WTC11 (cell line): ENCODE data around the gene MEF2D. TPM values are rescaled to one million over a fixed set of nuclear protein-coding genes. Genes with fewer than 3 reads are reported as not detected.
A peak's percentile ranks its signal among the peaks of the same experiment; 100 is the strongest.

Experiments
- ATAC-seq: fragments of 200-7000 bp; cut with Tn5 transposase; 2 replicates; pipeline ENCODE4 v1.10.0; 2021; ENCODE audit warnings: mild to moderate bottlenecking, moderate library complexity
- CTCF ChIA-PET: fragments of 300-600 bp; sonication (Branson Sonifier 250); formaldehyde crosslinking; loops from one replicate; lab custom pipeline; 2021; ENCODE audit warnings: antibody characterized with exemption; lab: Charles Lee
- POLR2A ChIA-PET: fragments of 350-600 bp; sonication (Branson Sonifier 250); formaldehyde crosslinking; loops from one replicate; lab custom pipeline; 2021; ENCODE audit warnings: antibody characterized with exemption; lab: Charles Lee
- DNase-seq: peaks from one replicate; pipeline ENCODE4 v3.0.0; 2021; ENCODE audit warnings: low spot score
- H3K27ac Mint-ChIP-seq: 2 replicates; pipeline ENCODE4 v1.8.0; 2021; ENCODE audit warnings: mixed read lengths
- H3K27me3 Mint-ChIP-seq: 2 replicates; pipeline ENCODE4 v1.8.0; 2021; ENCODE audit warnings: low read depth, mild to moderate bottlenecking, moderate library complexity, mixed read lengths
- H3K36me3 Mint-ChIP-seq: 2 replicates; pipeline ENCODE4 v1.8.0; 2021; ENCODE audit warnings: mixed read lengths
- H3K4me1 Mint-ChIP-seq: 2 replicates; pipeline ENCODE4 v1.8.0; 2022; ENCODE audit warnings: mixed read lengths
- H3K4me3 Mint-ChIP-seq: 2 replicates; pipeline ENCODE4 v1.8.0; 2021; ENCODE audit warnings: mild to moderate bottlenecking, moderate library complexity, mixed read lengths
- H3K9me3 Mint-ChIP-seq: 2 replicates; pipeline ENCODE4 v1.8.0; 2021; ENCODE audit warnings: mixed read lengths
- CBFB ChIP-seq: sonication (generic); formaldehyde crosslinking; IDR thresholded peaks from 2 replicates; pipeline ENCODE4 v1.8.1; 2022; ENCODE audit warnings: mild to moderate bottlenecking, low read depth, missing genetic modification reagents
- E2F1 ChIP-seq: sonication (generic); formaldehyde crosslinking; IDR thresholded peaks from 2 replicates; pipeline ENCODE4 v1.8.0; 2022; ENCODE audit warnings: mild to moderate bottlenecking, missing genetic modification reagents
- FOXK1 ChIP-seq: sonication (generic); formaldehyde crosslinking; IDR thresholded peaks from 2 replicates; pipeline ENCODE4 v1.8.0; 2022; ENCODE audit warnings: mild to moderate bottlenecking, moderate library complexity, missing genetic modification reagents
- IRF1 ChIP-seq: sonication (generic); formaldehyde crosslinking; IDR thresholded peaks from 2 replicates; pipeline ENCODE4 v1.8.0; 2023; ENCODE audit warnings: missing genetic modification reagents
- NR2C2 ChIP-seq: sonication (generic); formaldehyde crosslinking; IDR thresholded peaks from 2 replicates; pipeline ENCODE4 v1.8.0; 2022; ENCODE audit warnings: mild to moderate bottlenecking, missing genetic modification reagents
- SMAD4 ChIP-seq: sonication (generic); formaldehyde crosslinking; IDR thresholded peaks from 2 replicates; pipeline ENCODE4 v1.8.0; 2022; ENCODE audit warnings: mild to moderate bottlenecking, missing genetic modification reagents
- SOX15 ChIP-seq: fragments of 250-450 bp; sonication (Bioruptor Pico); IDR thresholded peaks from 2 replicates; pipeline ENCODE4 v1.9.0; 2021; ENCODE audit warnings: mild to moderate bottlenecking
- TCF7 ChIP-seq: sonication (generic); formaldehyde crosslinking; IDR thresholded peaks from 2 replicates; pipeline ENCODE4 v1.8.0; 2022; ENCODE audit warnings: mild to moderate bottlenecking, low read depth, missing genetic modification reagents, moderate library complexity
- TEAD4 ChIP-seq: sonication (generic); formaldehyde crosslinking; IDR thresholded peaks from 2 replicates; pipeline ENCODE4 v1.8.0; 2022; ENCODE audit warnings: mild to moderate bottlenecking, missing genetic modification reagents
- USF2 ChIP-seq: sonication (generic); formaldehyde crosslinking; IDR thresholded peaks from 2 replicates; pipeline ENCODE4 v1.8.1; 2023; ENCODE audit warnings: mild to moderate bottlenecking, missing genetic modification reagents, moderate library complexity
- ZNF281 ChIP-seq: sonication (generic); formaldehyde crosslinking; IDR thresholded peaks from 2 replicates; pipeline ENCODE4 v1.8.0; 2023; ENCODE audit warnings: mild to moderate bottlenecking, missing genetic modification reagents
- ZNF317 ChIP-seq: sonication (generic); formaldehyde crosslinking; IDR thresholded peaks from 2 replicates; pipeline ENCODE4 v1.8.1; 2023; ENCODE audit warnings: low read depth, mild to moderate bottlenecking, moderate library complexity, missing genetic modification reagents, borderline replicate concordance
- ZNF416 ChIP-seq: fragments of 250-450 bp; sonication (Bioruptor Pico); IDR thresholded peaks from 2 replicates; pipeline ENCODE4 v1.9.0; 2021; ENCODE audit warnings: mild to moderate bottlenecking, inconsistent platforms
- ZNF671 ChIP-seq: fragments of 250-450 bp; sonication (Bioruptor Pico); IDR thresholded peaks from 2 replicates; pipeline ENCODE4 v1.8.0; 2021; ENCODE audit warnings: mild to moderate bottlenecking
- total RNA-seq: library from RNA; stranded (reverse); gene quantifications from 3 replicates; pipeline ENCODE4 v1.2.3, GENCODE V29; 2021

Gene MEF2D
- total RNA-seq, 1 experiment from 2014 or later = 24.1 TPM

GRCh38 chr1:156463874-156464273 lies 36.7 kb downstream of the MEF2D start:
- Mint-ChIP-seq H3K9me3 (no peaks in the 10 kb centered on the region), H3K36me3 (peaks cover 2% of the 10 kb centered on the region; the same call in 1 of the 2 replicates), H3K4me3 (no peak overlapping the region), H3K4me1 (peaks cover 42% of the 10 kb centered on the region), H3K27me3 (no peaks in the 10 kb centered on the region), H3K27ac (no peak overlapping the region)
- TF ChIP-seq IRF1 (CRISPR knock-in tag) (no peak), ZNF281 (0 out of 2 replicates have a peak, but pooled peaks have one; percentile 30), ZNF671 (CRISPR knock-in tag) (no peak), NR2C2 (CRISPR knock-in tag) (no peak)
- ATAC-seq (peak; percentile 14), DNase-seq (no peak)
- ChIA-PET CTCF (no interaction called here), POLR2A (no interaction called here)

GRCh38 chr1:156462954-156463795 lies 37.4 kb downstream of the MEF2D start:
- Mint-ChIP-seq H3K27ac (no peak overlapping the region), H3K4me3 (no peak overlapping the region), H3K27me3 (no peaks in the 10 kb centered on the region), H3K9me3 (no peaks in the 10 kb centered on the region), H3K4me1 (peaks cover 42% of the 10 kb centered on the region), H3K36me3 (no peaks in the 10 kb centered on the region)
- no peak for ATAC-seq
- CTCF ChIA-PET = interaction anchor here (1.2 kb wide), 1 partner anchor 38 kb away, joined by 3 read pairs; no protein-coding TSS in a partner anchor
- no peak for TF ChIP-seq TCF7 (CRISPR knock-in tag)
- no peak for TF ChIP-seq FOXK1 (CRISPR knock-in tag)
- TF ChIP-seq SOX15 (CRISPR knock-in tag) = no peak
- TF ChIP-seq SMAD4 (CRISPR knock-in tag) = no peak
- TF ChIP-seq E2F1 = no peak
- POLR2A ChIA-PET = no interaction called here
- no peak for DNase-seq

- TF ChIP-seq TEAD4 (CRISPR knock-in tag) (no peak), ZNF317 (CRISPR knock-in tag) (no peak), SOX15 (CRISPR knock-in tag) (no peak), USF2 (CRISPR knock-in tag) (no peak), ZNF281 (no peak), ZNF416 (CRISPR knock-in tag) (no peak), CBFB (no peak)
- ChIA-PET POLR2A (interaction anchor here (0.6 to 1.8 kb wide), 3 partner anchors 19 to 43 kb away, joined by 4 to 6 read pairs (median 4); partner anchors contain the start of gene MEF2D), CTCF (interaction anchor here (0.6 to 5.9 kb wide), 8 partner anchors 16 to 130 kb away, joined by 3 to 61 read pairs (median 4); partner anchors contain the start of genes MEF2D and NAXE)
- no peaks in the 10 kb centered on the region for H3K27me3 Mint-ChIP-seq
- DNase-seq (no peak), ATAC-seq (no peak)
- H3K4me1 Mint-ChIP-seq = peaks cover 44% of the 10 kb centered on the region
- H3K36me3 Mint-ChIP-seq = no peaks in the 10 kb centered on the region
- H3K9me3 Mint-ChIP-seq = no peaks in the 10 kb centered on the region
- H3K4me3 Mint-ChIP-seq = no peak overlapping the region
- H3K27ac Mint-ChIP-seq = no peak overlapping the region
Observed at GRCh38 chr1:156461781-156462647, 38.6 kb downstream of the MEF2D start.
